ENCODE data around the gene NAALADL2. TPM values are rescaled to one million over a fixed set of nuclear protein-coding genes. Genes with fewer than 3 reads are reported as not detected.
A peak's percentile ranks its signal among the peaks of the same experiment; 100 is the strongest.

NAALADL2 gene
- total and polyA plus RNA-seq, 2 donors from 2014 or later = 2.0 to 20.2 TPM

DNA sequence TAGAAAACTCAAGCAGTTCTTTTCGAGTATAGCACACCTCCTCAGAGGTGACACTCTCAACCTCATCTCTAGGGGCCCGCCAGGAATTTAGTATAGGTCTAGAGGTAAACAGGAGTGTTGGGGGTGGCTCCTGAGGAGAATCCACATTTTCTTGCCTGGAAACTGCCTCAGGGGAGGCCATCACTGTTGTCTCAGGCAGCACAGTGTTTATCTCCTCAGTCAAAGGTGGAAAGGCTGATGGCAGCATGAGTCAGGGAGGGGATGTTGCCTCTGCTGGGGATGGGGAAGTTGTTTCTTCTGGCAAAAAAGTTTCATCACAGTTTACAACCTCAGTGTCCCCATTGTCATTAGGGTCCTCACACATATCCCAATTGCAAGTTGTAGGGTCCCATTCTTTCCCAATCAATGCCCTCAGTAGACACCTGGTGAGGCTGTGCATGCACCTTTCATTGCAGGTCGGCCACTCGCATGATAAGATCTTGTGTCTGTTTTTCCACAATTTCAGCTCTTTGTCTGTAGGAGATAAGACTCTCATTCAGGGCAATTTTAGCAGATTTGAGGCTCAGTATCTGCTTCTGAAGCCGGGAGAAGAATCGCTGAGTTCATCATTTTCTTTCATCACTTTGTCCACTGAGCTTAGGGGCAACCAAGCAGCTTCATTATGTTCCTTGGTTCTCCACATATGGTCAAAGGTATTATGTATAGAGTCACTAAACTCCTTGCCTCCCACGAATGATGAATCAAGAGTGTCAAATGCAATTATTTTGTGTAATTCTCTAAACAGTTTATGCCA is 25.8 kb downstream of the NAALADL2 start:
- H3K9me3 ChIP-seq (ENCODE audit: control insufficient read depth in 2 of 3, insufficient read depth in 1 of 3, low read length in 3 of 3) = no peaks in the 10 kb centered on the region
- no peak overlapping the region for H3K9ac ChIP-seq (ENCODE audit: low read length in 3 of 3)
- TF ChIP-seq, protein P1, sequence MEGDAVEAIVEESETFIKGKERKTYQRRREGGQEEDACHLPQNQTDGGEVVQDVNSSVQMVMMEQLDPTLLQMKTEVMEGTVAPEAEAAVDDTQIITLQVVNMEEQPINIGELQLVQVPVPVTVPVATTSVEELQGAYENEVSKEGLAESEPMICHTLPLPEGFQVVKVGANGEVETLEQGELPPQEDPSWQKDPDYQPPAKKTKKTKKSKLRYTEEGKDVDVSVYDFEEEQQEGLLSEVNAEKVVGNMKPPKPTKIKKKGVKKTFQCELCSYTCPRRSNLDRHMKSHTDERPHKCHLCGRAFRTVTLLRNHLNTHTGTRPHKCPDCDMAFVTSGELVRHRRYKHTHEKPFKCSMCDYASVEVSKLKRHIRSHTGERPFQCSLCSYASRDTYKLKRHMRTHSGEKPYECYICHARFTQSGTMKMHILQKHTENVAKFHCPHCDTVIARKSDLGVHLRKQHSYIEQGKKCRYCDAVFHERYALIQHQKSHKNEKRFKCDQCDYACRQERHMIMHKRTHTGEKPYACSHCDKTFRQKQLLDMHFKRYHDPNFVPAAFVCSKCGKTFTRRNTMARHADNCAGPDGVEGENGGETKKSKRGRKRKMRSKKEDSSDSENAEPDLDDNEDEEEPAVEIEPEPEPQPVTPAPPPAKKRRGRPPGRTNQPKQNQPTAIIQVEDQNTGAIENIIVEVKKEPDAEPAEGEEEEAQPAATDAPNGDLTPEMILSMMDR (IDR thresholded peaks at IDR 0.05; ENCODE audit: borderline replicate concordance, extremely low read depth, insufficient read depth) = no peak
- H3K4me1 ChIP-seq (ENCODE audit: control insufficient read depth in 2 of 3, insufficient read depth in 2 of 3, low read depth in 1 of 3, low read length in 3 of 3) = no peaks in the 10 kb centered on the region
- no peaks in the 10 kb centered on the region for H3K36me3 ChIP-seq (ENCODE audit: control insufficient read depth in 2 of 3, insufficient read depth in 3 of 3, low read length in 3 of 3)
- no peak overlapping the region for H3K4me3 ChIP-seq (ENCODE audit: low read length in 3 of 3)
- intact Hi-C loops (cut with DNase I) = no loop called here
- FAIRE-seq (no peak), DNase-seq (no peak)
- no peaks in the 10 kb centered on the region for H3K27me3 ChIP-seq (ENCODE audit: control insufficient read depth, insufficient read depth, low read length)
- no peak overlapping the region for H3K27ac ChIP-seq (ENCODE audit: low read depth in 2 of 2, low read length in 2 of 2)

DNA sequence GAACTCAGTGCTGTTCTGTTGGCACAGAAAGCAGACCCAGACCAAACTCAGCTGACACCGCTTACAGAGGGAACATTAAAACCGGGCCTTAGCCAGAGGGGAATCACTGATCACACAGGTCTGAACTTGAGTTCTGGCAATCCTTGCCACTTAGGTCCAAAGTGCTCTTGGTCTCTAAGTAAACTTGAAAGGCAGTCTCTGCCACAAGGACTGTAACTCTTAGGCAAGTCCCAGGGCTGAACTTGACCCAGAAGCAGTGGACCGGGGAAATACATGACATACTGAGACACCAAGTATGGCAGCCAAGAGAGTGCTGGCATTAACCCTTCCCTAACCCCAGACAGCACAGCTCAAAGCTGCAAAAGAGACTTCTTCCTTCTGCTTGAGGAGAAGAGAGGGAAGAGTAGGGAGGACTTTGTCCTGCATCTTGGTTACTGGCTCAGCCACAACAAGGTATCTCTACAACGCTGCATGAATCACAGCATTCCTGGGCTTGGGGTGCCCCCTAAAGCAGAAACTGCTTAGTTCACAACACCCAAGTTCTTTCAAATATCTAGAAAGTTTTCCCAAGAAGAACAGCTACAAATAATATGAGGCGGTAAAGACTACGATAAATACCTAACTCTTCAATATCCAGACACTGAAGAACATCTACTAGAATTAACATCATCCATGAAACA is 32.5 kb downstream of the NAALADL2 start:
- no peak overlapping the region for H3K27ac ChIP-seq (ENCODE audit: low read depth in 2 of 2, low read length in 2 of 2)
- intact Hi-C loops (cut with DNase I) = no loop called here
- no peak overlapping the region for H3K9ac ChIP-seq (ENCODE audit: low read length in 3 of 3)
- FAIRE-seq = no peak
- peak in 1 of 5 donors; percentile 2 for DNase-seq
- no peaks in the 10 kb centered on the region for H3K4me1 ChIP-seq (ENCODE audit: control insufficient read depth in 2 of 3, insufficient read depth in 2 of 3, low read depth in 1 of 3, low read length in 3 of 3)
- H3K4me3 ChIP-seq (ENCODE audit: low read length in 3 of 3) = no peak overlapping the region
- no peaks in the 10 kb centered on the region for H3K27me3 ChIP-seq (ENCODE audit: control insufficient read depth, insufficient read depth, low read length)
- TF ChIP-seq, protein P1 (IDR thresholded peaks at IDR 0.05; ENCODE audit: borderline replicate concordance, extremely low read depth, insufficient read depth) = no peak
- no peaks in the 10 kb centered on the region for H3K36me3 ChIP-seq (ENCODE audit: control insufficient read depth in 2 of 3, insufficient read depth in 3 of 3, low read length in 3 of 3)
- no peaks in the 10 kb centered on the region for H3K9me3 ChIP-seq (ENCODE audit: control insufficient read depth in 2 of 3, insufficient read depth in 1 of 3, low read length in 3 of 3)

DNA sequence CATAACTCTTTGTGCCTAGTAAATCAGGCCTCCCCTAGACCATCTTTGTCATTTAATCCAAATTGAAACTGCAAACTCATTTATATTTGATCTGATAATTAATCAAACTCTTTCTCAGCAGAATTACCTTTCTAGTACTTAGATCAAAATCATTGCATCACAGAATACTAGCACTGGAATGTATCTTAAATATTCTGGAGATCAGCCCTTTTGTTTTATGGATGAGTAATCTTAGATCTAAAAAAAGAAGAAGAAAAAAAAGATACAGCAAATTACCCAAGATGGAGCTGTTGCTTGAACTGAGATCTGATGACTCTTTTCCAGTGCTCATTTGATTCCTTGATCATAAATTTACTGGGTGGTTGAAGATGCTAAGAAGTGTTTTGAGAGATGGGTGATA is 47.9 kb downstream of the NAALADL2 start:
- TF ChIP-seq, protein P1 (IDR thresholded peaks at IDR 0.05; ENCODE audit: borderline replicate concordance, extremely low read depth, insufficient read depth) = no peak
- Histone ChIP-seq H3K27ac (ENCODE audit: low read depth in 2 of 2, low read length in 2 of 2) (no peak overlapping the region), H3K27me3 (ENCODE audit: control insufficient read depth, insufficient read depth, low read length) (no peaks in the 10 kb centered on the region), H3K4me3 (ENCODE audit: low read length in 3 of 3) (no peak overlapping the region), H3K4me1 (ENCODE audit: control insufficient read depth in 2 of 3, insufficient read depth in 2 of 3, low read depth in 1 of 3, low read length in 3 of 3) (no peaks in the 10 kb centered on the region), H3K9ac (ENCODE audit: low read length in 3 of 3) (no peak overlapping the region), H3K9me3 (ENCODE audit: control insufficient read depth in 2 of 3, insufficient read depth in 1 of 3, low read length in 3 of 3) (no peaks in the 10 kb centered on the region), H3K36me3 (ENCODE audit: control insufficient read depth in 2 of 3, insufficient read depth in 3 of 3, low read length in 3 of 3) (no peaks in the 10 kb centered on the region)
- DNase-seq (no peak), FAIRE-seq (no peak)
- intact Hi-C loops (cut with DNase I) = no loop called here

All from kidney (tissue), 14 donors.